ENCODE data around the gene ZSCAN21. TPM values are rescaled to one million over a fixed set of nuclear protein-coding genes. Genes with fewer than 3 reads are reported as not detected.

Gene ZSCAN21
- total RNA-seq (10 to 100 TPM in 1 of 5 experiments, 1 to 10 TPM in 4; 3.9 to 10.1 (median 6.2) TPM), polyA plus RNA-seq (10 to 100 TPM in 1 of 2 donors, 1 to 10 TPM in 1; 6.8 to 13.4 TPM), total RNA-seq (8.2 reads per million, percentile 32 among the genes with 10 or more reads in this experiment)

DNA sequence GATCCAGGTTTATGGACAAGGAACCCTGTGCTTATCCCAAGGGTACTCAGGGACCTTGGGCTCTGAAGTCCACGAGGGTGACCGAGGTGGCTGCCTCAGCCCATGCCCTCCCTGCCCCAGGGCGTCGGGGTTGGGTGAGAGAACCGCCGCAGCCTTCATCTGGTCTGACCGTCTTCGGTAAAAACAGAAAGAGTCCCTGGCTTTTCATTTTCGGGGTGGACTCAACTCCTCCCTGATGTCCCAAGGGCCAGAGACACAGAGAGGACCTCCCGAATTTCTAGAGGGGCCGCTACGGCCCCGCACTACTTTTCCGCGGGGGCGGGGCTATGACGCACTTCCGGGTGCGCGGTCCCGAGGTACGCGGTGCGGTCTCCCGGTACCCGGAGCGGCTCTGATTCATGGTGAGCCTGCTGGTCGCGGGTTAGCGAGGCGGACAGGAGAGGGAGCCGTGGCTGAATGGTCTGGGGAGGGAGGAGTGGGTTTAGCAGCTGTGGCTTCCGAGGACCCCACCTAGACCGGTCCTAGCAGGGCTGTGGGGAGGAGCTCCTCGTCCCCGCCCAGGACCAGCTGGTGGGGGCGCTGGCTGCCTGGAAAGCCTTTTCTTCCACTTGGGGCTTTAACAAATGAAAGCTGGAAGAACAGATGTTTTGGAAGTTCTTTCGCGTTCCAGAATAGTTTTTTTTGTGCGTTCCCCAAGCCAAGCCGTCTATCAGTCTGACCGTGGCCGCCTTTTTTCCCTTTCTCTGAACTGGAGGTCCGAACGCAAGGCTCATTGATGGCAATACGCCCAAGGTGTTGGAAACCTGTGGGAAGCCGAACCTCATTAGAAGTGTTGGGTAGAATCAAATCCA is at the start of gene ZSCAN21:
Gene ZSCAN21 (plus strand): TSS at position 334 of the 851 bp plus-strand sequence. CDS start 7,233 bp downstream, outside the sequence.
- Mint-ChIP-seq H3K4me3 (peak within 1 kb of the TSS; percentile 86 to 95 (median 92)), H3K36me3 (no peaks in the 10 kb centered on the region)

DNA sequence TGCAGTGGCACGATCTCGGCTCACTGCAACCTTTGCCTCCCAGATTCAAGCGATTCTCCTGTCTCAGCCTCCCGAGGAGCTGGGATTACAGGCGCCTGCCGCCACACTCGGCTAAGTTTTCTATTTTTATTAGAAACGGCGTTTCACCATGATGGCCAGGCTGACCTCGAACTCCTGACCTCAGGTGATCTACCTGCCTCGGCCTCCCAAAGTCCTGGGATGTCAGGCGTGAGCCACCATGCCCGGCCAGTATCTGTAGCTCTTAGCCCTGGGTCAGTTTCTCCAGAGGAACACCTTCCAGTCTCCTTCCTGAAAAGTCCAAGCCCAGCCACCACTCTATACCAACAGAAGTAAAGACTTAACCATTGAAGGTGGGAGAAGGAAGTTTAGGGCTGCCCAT is 49.3 kb upstream of the ZSCAN21 start:
- DNase-seq: no peak
- Mint-ChIP-seq H3K27ac (no peak overlapping the region), H3K4me3 (no peak overlapping the region), H3K9me3 (no peaks in the 10 kb centered on the region), H3K4me1 (peaks cover 7 to 19% (median 18%) of the 10 kb centered on the region in 7 donors), H3K36me3 (peaks cover 0 to 3% (median 0%) of the 10 kb centered on the region in 5 donors), H3K27me3 (peaks cover 0 to 3% (median 0%) of the 10 kb centered on the region in 5 donors)
- H3K9me3 ChIP-seq (ENCODE audit: control insufficient read depth in 2 of 3, low read length in 3 of 3): no peaks in the 10 kb centered on the region
- ATAC-seq: no peak
- no peaks in the 10 kb centered on the region for H3K36me3 ChIP-seq (ENCODE audit: control insufficient read depth in 2 of 3, insufficient read depth in 3 of 3, low read length in 3 of 3)
- peaks cover 7 to 11% of the 10 kb centered on the region in 2 donors for H3K4me1 ChIP-seq (ENCODE audit: control insufficient read depth in 2 of 2, insufficient read depth in 2 of 2, low read length in 2 of 2)
- intact Hi-C loops (cut with micrococcal nuclease): no loop called here
- no peak overlapping the region for H3K4me3 ChIP-seq (ENCODE audit: low read length)
- no peaks in the 10 kb centered on the region for H3K27me3 ChIP-seq (ENCODE audit: control insufficient read depth in 2 of 2, insufficient read depth in 2 of 2, low read length in 2 of 2)
- POLR2A ChIA-PET: interaction anchor here (0.7 kb wide), 1 partner anchor 210 kb away, joined by 3 read pairs; no protein-coding TSS in a partner anchor
- H3K27ac ChIP-seq (ENCODE audit: low read depth, low read length): no peak overlapping the region
- CTCF ChIA-PET: interaction anchor here (0.6 kb wide), 1 partner anchor 8 kb away, joined by 3 read pairs; no protein-coding TSS in a partner anchor

More for the DNA sequence above, at the start of gene ZSCAN21:
- peak within 1 kb of the TSS; percentile 95 for H3K27ac ChIP-seq (ENCODE audit: low read depth, low read length)
- intact Hi-C loops (cut with micrococcal nuclease): loop anchor here (1.0 to 5.0 kb wide), 9 partner anchors 31 to 380 kb away; partner anchors contain the start of genes TRIM4 (in 2 of the 2), ZKSCAN1 (in 2 of the 2), ZNF3 (in 2 of the 2) and AP4M1 (in 1 of the 2)
- H3K4me1 Mint-ChIP-seq: peaks cover 4 to 29% (median 25%) of the 10 kb centered on the region in 7 donors
- H3K27me3 ChIP-seq (ENCODE audit: control insufficient read depth in 2 of 2, insufficient read depth in 2 of 2, low read length in 2 of 2): no peaks in the 10 kb centered on the region
- H3K27ac Mint-ChIP-seq: peak within 1 kb of the TSS; percentile 81 to 98 (median 97)
- DNase-seq (peak; percentile 70 to 89 (median 78)), ATAC-seq (peak; percentile 94)
- peaks cover 0 to 3% (median 0%) of the 10 kb centered on the region in 5 donors for H3K27me3 Mint-ChIP-seq
- CTCF ChIA-PET: interaction anchor here (0.7 to 1.6 kb wide), 6 partner anchors 19 to 489 kb away, joined by 3 to 4 read pairs (median 4); partner anchors contain the start of genes AGFG2 and ZKSCAN1
- peak within 1 kb of the TSS; percentile 92 for H3K4me3 ChIP-seq (ENCODE audit: low read length)
- no peaks in the 10 kb centered on the region for H3K9me3 ChIP-seq (ENCODE audit: control insufficient read depth in 2 of 3, low read length in 3 of 3)
- H3K36me3 ChIP-seq (ENCODE audit: control insufficient read depth in 2 of 3, insufficient read depth in 3 of 3, low read length in 3 of 3): peaks cover 0 to 7% (median 0%) of the 10 kb centered on the region in 3 experiments
- no peaks in the 10 kb centered on the region for H3K9me3 Mint-ChIP-seq
- POLR2A ChIA-PET: interaction anchor here (0.6 to 2.7 kb wide), 14 partner anchors 9 to 387 kb away, joined by 3 to 11 read pairs (median 5); partner anchors contain the start of genes MCM7, MEPCE, TRIM4 and ZCWPW1
- peaks cover 0 to 6% of the 10 kb centered on the region in 2 donors for H3K4me1 ChIP-seq (ENCODE audit: control insufficient read depth in 2 of 2, insufficient read depth in 2 of 2, low read length in 2 of 2)

DNA sequence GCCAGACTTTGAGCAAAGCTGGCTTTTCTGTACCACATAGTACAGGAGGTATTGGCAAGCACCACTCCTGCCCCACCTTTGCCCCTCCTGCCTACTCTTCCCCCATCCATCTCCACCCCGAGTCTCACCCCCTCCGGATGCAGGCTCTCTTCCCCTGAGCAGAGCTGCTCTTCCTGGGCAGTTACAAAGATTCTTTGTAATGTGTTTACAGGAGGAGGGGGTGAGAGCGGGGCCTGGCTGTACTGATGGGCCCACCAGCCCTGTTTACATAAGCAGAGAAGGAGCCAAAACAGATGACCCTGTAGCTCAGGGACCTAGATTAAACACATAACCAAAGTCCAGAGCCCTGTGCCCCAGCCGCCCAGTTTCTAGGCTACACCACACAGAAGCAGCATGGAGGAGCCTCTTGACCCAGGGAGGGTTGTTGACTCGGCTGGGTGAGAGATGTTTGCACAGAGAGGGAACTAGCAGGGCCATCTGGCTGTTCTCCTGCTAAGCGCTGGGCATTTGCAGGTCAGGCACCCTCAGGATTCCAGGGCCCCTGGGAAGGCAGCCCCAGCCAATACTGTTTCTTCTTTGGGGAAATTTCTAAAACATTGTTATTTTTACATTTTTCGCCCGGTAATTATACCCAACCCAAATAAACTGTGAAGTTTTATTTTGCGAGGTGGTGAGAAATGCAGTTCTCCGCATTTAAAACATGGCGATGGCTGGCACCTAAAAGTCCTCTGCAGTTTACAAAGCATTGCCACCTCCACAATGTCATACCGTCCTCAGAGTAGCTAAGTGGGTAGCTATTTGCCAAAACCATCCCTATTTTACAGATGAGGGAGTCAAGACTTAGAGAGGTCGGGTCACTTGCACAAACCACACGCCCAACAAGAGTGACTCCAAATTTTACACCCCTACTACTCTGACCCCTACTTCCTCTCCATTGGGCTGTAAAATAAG is 45.6 kb upstream of the ZSCAN21 start:
- H3K27me3 Mint-ChIP-seq: no peaks in the 10 kb centered on the region
- Histone ChIP-seq H3K4me3 (ENCODE audit: low read length) (no peak overlapping the region), H3K36me3 (ENCODE audit: control insufficient read depth in 2 of 3, insufficient read depth in 3 of 3, low read length in 3 of 3) (no peaks in the 10 kb centered on the region), H3K4me1 (ENCODE audit: control insufficient read depth in 2 of 2, insufficient read depth in 2 of 2, low read length in 2 of 2) (no peaks in the 10 kb centered on the region), H3K9me3 (ENCODE audit: control insufficient read depth in 2 of 3, low read length in 3 of 3) (no peaks in the 10 kb centered on the region), H3K27me3 (ENCODE audit: control insufficient read depth in 2 of 2, insufficient read depth in 2 of 2, low read length in 2 of 2) (no peaks in the 10 kb centered on the region), H3K27ac (ENCODE audit: low read depth, low read length) (no peak overlapping the region)
- DNase-seq (no peak), ATAC-seq (no peak)
- no peaks in the 10 kb centered on the region for H3K9me3 Mint-ChIP-seq
- intact Hi-C loops (cut with micrococcal nuclease): no loop called here
- no peak overlapping the region for H3K27ac Mint-ChIP-seq
- no peaks in the 10 kb centered on the region for H3K36me3 Mint-ChIP-seq
- peaks cover 0 to 5% (median 0%) of the 10 kb centered on the region in 7 donors for H3K4me1 Mint-ChIP-seq
- ChIA-PET POLR2A (interaction anchor here (0.9 to 1.9 kb wide), 2 partner anchors 11 to 98 kb away, joined by 3 to 7 read pairs; partner anchors contain the start of genes AP4M1 and ZKSCAN1), CTCF (interaction anchor here (0.7 to 1.5 kb wide), 2 partner anchors 13 to 214 kb away, joined by 4 read pairs; no protein-coding TSS in a partner anchor)
- H3K4me3 Mint-ChIP-seq: no peak overlapping the region

GRCh38 chr7:100007887-100008286 is 41.7 kb upstream of the ZSCAN21 start:
- Histone ChIP-seq H3K4me1 (ENCODE audit: control insufficient read depth in 2 of 2, insufficient read depth in 2 of 2, low read length in 2 of 2) (no peaks in the 10 kb centered on the region), H3K27ac (ENCODE audit: low read depth, low read length) (no peak overlapping the region), H3K4me3 (ENCODE audit: low read length) (no peak overlapping the region), H3K27me3 (ENCODE audit: control insufficient read depth in 2 of 2, insufficient read depth in 2 of 2, low read length in 2 of 2) (no peaks in the 10 kb centered on the region), H3K36me3 (ENCODE audit: control insufficient read depth in 2 of 3, insufficient read depth in 3 of 3, low read length in 3 of 3) (no peaks in the 10 kb centered on the region), H3K9me3 (ENCODE audit: control insufficient read depth in 2 of 3, low read length in 3 of 3) (no peaks in the 10 kb centered on the region)
- H3K9me3 Mint-ChIP-seq: no peaks in the 10 kb centered on the region
- peaks cover 0 to 3% (median 0%) of the 10 kb centered on the region in 5 donors for H3K27me3 Mint-ChIP-seq
- intact Hi-C loops (cut with micrococcal nuclease): no loop called here
- peaks cover 0 to 5% (median 0%) of the 10 kb centered on the region in 7 donors for H3K4me1 Mint-ChIP-seq
- ChIA-PET CTCF (interaction anchor here (0.5 to 0.6 kb wide), 2 partner anchors 8 to 477 kb away, joined by 3 read pairs; no protein-coding TSS in a partner anchor), POLR2A (no interaction called here)
- no peaks in the 10 kb centered on the region for H3K36me3 Mint-ChIP-seq
- DNase-seq: no peak
- no peak overlapping the region for H3K4me3 Mint-ChIP-seq
- no peak for ATAC-seq
- H3K27ac Mint-ChIP-seq: no peak overlapping the region

DNA sequence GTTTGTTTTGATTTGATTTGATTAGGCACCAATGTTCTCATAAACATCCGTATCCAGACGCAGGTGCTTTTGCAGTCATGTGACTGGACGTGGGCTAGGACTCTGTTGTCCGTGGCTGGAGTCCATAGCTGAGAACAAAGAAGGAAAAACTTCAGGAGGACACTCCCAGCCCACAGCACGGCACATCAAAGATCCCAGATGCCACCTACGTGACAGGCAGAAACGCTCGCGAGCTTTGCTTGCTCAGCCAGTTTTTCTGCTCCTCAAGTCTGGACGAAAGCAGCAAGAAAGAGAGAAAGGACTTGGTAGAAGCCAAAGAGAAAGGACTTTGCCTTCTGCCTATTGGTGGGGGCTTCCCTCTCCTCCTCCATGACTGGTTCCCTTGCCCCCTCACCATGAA is 41.0 kb upstream of the ZSCAN21 start:
- no peak for ATAC-seq

More for the DNA sequence above, 41.0 kb upstream of the ZSCAN21 start:
- H3K27me3 Mint-ChIP-seq: peaks cover 0 to 3% (median 0%) of the 10 kb centered on the region in 5 donors
- H3K27ac Mint-ChIP-seq: peak overlapping the region in 1 of 9 donors; percentile 18
- H3K4me1 ChIP-seq (ENCODE audit: control insufficient read depth in 2 of 2, insufficient read depth in 2 of 2, low read length in 2 of 2): no peaks in the 10 kb centered on the region
- ChIA-PET CTCF (interaction anchor here (0.5 kb wide), 1 partner anchor 406 kb away, joined by 3 read pairs; no protein-coding TSS in a partner anchor), POLR2A (no interaction called here)
- no peak overlapping the region for H3K4me3 ChIP-seq (ENCODE audit: low read length)
- H3K27me3 ChIP-seq (ENCODE audit: control insufficient read depth in 2 of 2, insufficient read depth in 2 of 2, low read length in 2 of 2): no peaks in the 10 kb centered on the region
- intact Hi-C loops (cut with micrococcal nuclease): no loop called here
- H3K9me3 Mint-ChIP-seq: no peaks in the 10 kb centered on the region
- no peak overlapping the region for H3K4me3 Mint-ChIP-seq
- peaks cover 4 to 8% (median 4%) of the 10 kb centered on the region in 7 donors for H3K4me1 Mint-ChIP-seq
- H3K27ac ChIP-seq (ENCODE audit: low read depth, low read length): no peak overlapping the region
- DNase-seq: no peak
- H3K9me3 ChIP-seq (ENCODE audit: control insufficient read depth in 2 of 3, low read length in 3 of 3): no peaks in the 10 kb centered on the region
- H3K36me3 ChIP-seq (ENCODE audit: control insufficient read depth in 2 of 3, insufficient read depth in 3 of 3, low read length in 3 of 3): no peaks in the 10 kb centered on the region
- H3K36me3 Mint-ChIP-seq: no peaks in the 10 kb centered on the region

All from naive thymus-derived CD4-positive, alpha-beta T cell (primary cell).